ENCODE measurements around the gene CPNE6.
A peak's percentile ranks its signal among the peaks of the same experiment; 100 is the strongest.
"Not testable (repeated sequence)": the region's sequence is repeated elsewhere in the genome, so short reads cannot be mapped to it uniquely, and the experiment has no call there.

CPNE6 gene

DNA sequence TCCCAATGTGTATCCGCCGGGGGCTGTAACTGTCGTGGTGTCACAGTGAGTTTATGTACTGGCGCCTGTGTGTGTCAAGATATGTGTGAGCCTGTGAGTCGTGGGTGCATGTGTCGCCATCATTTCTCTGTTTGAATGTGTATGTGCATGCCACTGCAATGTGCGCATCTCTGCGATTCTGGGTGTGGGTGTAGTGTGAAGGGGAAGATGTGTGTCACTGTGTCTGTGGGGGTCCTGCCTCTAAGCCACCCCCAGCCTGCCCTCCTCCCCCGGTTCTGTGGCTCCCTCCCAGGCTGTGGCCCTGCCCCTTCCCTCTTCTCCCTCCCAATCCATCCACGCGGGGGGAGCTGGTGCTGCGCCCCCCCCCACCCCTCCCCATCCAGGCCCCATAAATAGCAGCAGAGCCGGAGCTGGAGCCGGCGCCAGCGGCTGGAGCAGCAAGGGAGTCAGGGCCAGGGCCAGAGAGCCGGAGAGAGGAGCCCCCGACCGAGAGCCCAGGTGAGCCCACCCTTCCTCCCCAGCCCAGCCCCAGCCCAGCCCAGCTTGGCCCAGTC lies at the start of gene CPNE6:
Gene CPNE6, plus strand, starts transcription at position 419 of the 554 bp plus-strand sequence. CDS start 1,375 bp downstream, outside the sequence.
- H3K9ac ChIP-seq (ENCODE audit: low read length), result no peak within 1 kb of the TSS
- no peaks in the 10 kb centered on the region for H3K9me3 ChIP-seq (ENCODE audit: control insufficient read depth, low read length)
- DNase-seq (ENCODE audit: low read depth), result no peak
- no peaks in the 10 kb centered on the region for H3K4me1 ChIP-seq (ENCODE audit: control insufficient read depth, insufficient read depth, low read length)
- H3K4me3 ChIP-seq (ENCODE audit: low read length), result no peak within 1 kb of the TSS
- no peaks in the 10 kb centered on the region for H3K36me3 ChIP-seq (ENCODE audit: control insufficient read depth, insufficient read depth, low read length, severe bottlenecking)
- peaks cover 76% of the 10 kb centered on the region for H3K27me3 ChIP-seq (replicated peaks; ENCODE audit: control insufficient read depth, insufficient read depth, low read length)

DNA sequence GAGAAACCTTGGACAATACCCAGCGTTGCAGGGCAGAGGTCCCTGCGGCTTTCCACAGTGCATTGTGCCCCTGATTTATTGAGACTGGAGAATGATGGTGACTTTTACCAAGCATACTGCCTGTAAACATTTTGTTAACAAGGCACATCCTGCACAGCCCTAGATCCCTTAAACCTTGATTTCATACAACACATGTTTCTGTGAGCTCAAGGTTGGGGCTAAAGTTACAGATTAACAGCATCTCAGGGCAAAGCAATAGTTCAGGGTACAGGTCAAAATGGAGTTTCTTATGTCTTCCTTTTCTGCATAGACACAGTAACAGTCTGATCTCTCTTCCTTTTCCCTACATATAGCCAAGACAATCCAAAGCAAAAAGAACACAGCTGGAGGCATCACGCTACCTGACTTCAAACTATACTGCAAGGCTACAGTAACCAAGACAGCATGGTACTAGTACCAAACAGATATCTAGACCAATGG lies 46.4 kb upstream of the CPNE6 start:
- H3K4me3 ChIP-seq (ENCODE audit: low read length); H3K9me3 ChIP-seq (ENCODE audit: control insufficient read depth, low read length); H3K36me3 ChIP-seq (ENCODE audit: control insufficient read depth, insufficient read depth, low read length, severe bottlenecking); H3K27me3 ChIP-seq (replicated peaks; ENCODE audit: control insufficient read depth, insufficient read depth, low read length); H3K9ac ChIP-seq (ENCODE audit: low read length); H3K4me1 ChIP-seq (ENCODE audit: control insufficient read depth, insufficient read depth, low read length); DNase-seq (ENCODE audit: low read depth): not testable (repeated sequence)

DNA sequence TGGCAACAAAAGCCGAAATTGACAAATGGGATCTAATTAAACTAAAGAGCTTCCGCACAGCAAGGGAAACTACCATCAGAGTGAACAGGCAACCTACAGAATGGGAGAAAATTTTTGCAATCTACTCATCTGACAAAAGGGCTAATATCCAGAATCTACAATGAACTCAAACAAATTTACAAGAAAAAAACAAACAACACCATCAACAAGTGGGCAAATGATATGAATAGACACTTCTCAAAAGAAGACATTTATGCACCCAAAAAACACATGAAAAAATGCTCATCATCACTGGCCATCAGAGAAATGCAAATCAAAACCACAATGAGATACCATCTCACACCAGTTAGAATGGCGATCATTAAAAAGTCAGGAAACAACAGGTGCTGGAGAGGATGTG lies 41.7 kb upstream of the CPNE6 start:
- H3K27me3 ChIP-seq (replicated peaks; ENCODE audit: control insufficient read depth, insufficient read depth, low read length); H3K4me3 ChIP-seq (ENCODE audit: low read length); DNase-seq (ENCODE audit: low read depth); H3K9me3 ChIP-seq (ENCODE audit: control insufficient read depth, low read length); H3K36me3 ChIP-seq (ENCODE audit: control insufficient read depth, insufficient read depth, low read length, severe bottlenecking); H3K9ac ChIP-seq (ENCODE audit: low read length): not testable (repeated sequence)
- H3K4me1 ChIP-seq (ENCODE audit: control insufficient read depth, insufficient read depth, low read length), result peaks cover 19% of the 10 kb centered on the region

DNA sequence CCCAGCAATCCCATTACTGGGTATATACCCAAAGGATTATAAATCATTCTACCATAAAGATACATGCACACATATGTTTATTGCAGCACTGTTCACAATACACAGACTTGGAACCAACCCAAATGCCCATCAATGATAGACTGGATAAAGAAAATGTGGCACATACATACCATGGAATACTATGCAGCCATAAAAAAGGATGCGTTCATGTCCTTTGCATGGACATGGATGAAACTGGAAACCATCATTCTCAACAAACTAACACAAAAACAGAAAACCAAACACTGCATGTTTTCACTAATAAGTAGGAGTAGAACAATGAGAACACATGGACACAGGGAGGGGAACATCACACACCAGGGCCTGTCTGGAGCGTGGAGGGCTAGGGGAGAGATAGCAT lies 40.0 kb upstream of the CPNE6 start:
- not testable (repeated sequence) for H3K36me3 ChIP-seq (ENCODE audit: control insufficient read depth, insufficient read depth, low read length, severe bottlenecking); H3K9me3 ChIP-seq (ENCODE audit: control insufficient read depth, low read length); H3K4me3 ChIP-seq (ENCODE audit: low read length); H3K9ac ChIP-seq (ENCODE audit: low read length); DNase-seq (ENCODE audit: low read depth); H3K27me3 ChIP-seq (replicated peaks; ENCODE audit: control insufficient read depth, insufficient read depth, low read length)
- peaks cover 25% of the 10 kb centered on the region for H3K4me1 ChIP-seq (ENCODE audit: control insufficient read depth, insufficient read depth, low read length)

- Histone ChIP-seq H3K36me3 (ENCODE audit: control insufficient read depth, insufficient read depth, low read length, severe bottlenecking) (no peaks in the 10 kb centered on the region), H3K9ac (ENCODE audit: low read length) (no peak overlapping the region), H3K27me3 (replicated peaks; ENCODE audit: control insufficient read depth, insufficient read depth, low read length) (no peaks in the 10 kb centered on the region), H3K9me3 (ENCODE audit: control insufficient read depth, low read length) (no peaks in the 10 kb centered on the region), H3K4me3 (ENCODE audit: low read length) (no peak overlapping the region), H3K4me1 (ENCODE audit: control insufficient read depth, insufficient read depth, low read length) (peaks cover 28% of the 10 kb centered on the region)
- DNase-seq (ENCODE audit: low read depth), result peak; percentile 90
Measured at GRCh38 chr14:24032727-24033418, 38.5 kb upstream of the CPNE6 start.

- H3K9me3 ChIP-seq (ENCODE audit: control insufficient read depth, low read length); H3K27me3 ChIP-seq (replicated peaks; ENCODE audit: control insufficient read depth, insufficient read depth, low read length); DNase-seq (ENCODE audit: low read depth); H3K36me3 ChIP-seq (ENCODE audit: control insufficient read depth, insufficient read depth, low read length, severe bottlenecking): not testable (repeated sequence)
- H3K9ac ChIP-seq (ENCODE audit: low read length), result peak overlapping the region; percentile 90
- peak overlapping the region; percentile 85 for H3K4me3 ChIP-seq (ENCODE audit: low read length)
- peaks cover 28% of the 10 kb centered on the region for H3K4me1 ChIP-seq (ENCODE audit: control insufficient read depth, insufficient read depth, low read length)
Measured at GRCh38 chr14:24035769-24036168, 35.6 kb upstream of the CPNE6 start.

- DNase-seq (ENCODE audit: low read depth), result peak; percentile 87
- Histone ChIP-seq H3K9me3 (ENCODE audit: control insufficient read depth, low read length) (no peaks in the 10 kb centered on the region), H3K27me3 (replicated peaks; ENCODE audit: control insufficient read depth, insufficient read depth, low read length) (no peaks in the 10 kb centered on the region), H3K4me3 (ENCODE audit: low read length) (peak overlapping the region; percentile 85), H3K36me3 (ENCODE audit: control insufficient read depth, insufficient read depth, low read length, severe bottlenecking) (no peaks in the 10 kb centered on the region), H3K9ac (ENCODE audit: low read length) (peak overlapping the region; percentile 90), H3K4me1 (ENCODE audit: control insufficient read depth, insufficient read depth, low read length) (peaks cover 28% of the 10 kb centered on the region)
Measured at GRCh38 chr14:24036169-24036962, 35.0 kb upstream of the CPNE6 start.

DNA sequence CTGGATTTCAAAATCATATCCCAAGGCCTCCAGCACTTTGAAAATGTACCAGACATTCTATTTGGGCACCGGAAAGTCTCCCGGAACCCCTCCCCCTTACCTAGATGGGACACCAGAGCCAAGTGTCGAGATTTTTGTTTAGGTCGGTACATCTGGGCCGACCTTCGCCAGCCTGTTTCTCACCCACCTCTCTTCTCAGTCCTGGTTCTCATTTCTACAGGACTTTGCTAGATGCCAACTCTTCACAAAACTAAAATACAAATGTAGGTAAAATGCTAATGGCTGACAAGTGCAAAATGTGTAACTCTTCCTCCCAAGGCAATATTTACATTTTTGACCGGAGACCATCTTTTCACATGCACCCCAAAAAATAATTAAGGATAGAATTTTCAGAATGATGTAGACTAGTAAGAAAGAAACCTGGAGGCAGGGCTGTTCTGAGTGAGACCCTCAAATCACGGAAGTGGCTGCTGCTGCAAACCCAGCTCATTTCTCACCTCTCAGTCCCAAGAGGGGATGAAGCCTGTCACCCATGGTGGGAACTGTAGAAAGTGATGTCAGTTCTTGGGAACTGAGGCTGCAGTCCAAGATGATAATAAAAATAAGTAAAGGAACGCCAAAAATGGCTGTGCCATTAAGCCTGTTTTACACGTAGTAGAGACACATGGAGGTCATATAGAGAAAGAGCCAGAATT lies 34.3 kb upstream of the CPNE6 start:
- H3K9ac ChIP-seq (ENCODE audit: low read length), result peak overlapping the region; percentile 90
- peaks cover 28% of the 10 kb centered on the region for H3K4me1 ChIP-seq (ENCODE audit: control insufficient read depth, insufficient read depth, low read length)
- DNase-seq (ENCODE audit: low read depth); H3K27me3 ChIP-seq (replicated peaks; ENCODE audit: control insufficient read depth, insufficient read depth, low read length); H3K9me3 ChIP-seq (ENCODE audit: control insufficient read depth, low read length); H3K36me3 ChIP-seq (ENCODE audit: control insufficient read depth, insufficient read depth, low read length, severe bottlenecking): not testable (repeated sequence)
- peak overlapping the region; percentile 85 for H3K4me3 ChIP-seq (ENCODE audit: low read length)

GRCh38 chr14:24037658-24038037 lies 33.7 kb upstream of the CPNE6 start:
- H3K9ac ChIP-seq (ENCODE audit: low read length), result no peak overlapping the region
- peaks cover 6% of the 10 kb centered on the region for H3K27me3 ChIP-seq (replicated peaks; ENCODE audit: control insufficient read depth, insufficient read depth, low read length)
- DNase-seq (ENCODE audit: low read depth), result no peak
- H3K4me1 ChIP-seq (ENCODE audit: control insufficient read depth, insufficient read depth, low read length), result peaks cover 27% of the 10 kb centered on the region
- no peaks in the 10 kb centered on the region for H3K9me3 ChIP-seq (ENCODE audit: control insufficient read depth, low read length)
- H3K4me3 ChIP-seq (ENCODE audit: low read length), result no peak overlapping the region
- no peaks in the 10 kb centered on the region for H3K36me3 ChIP-seq (ENCODE audit: control insufficient read depth, insufficient read depth, low read length, severe bottlenecking)

DNA sequence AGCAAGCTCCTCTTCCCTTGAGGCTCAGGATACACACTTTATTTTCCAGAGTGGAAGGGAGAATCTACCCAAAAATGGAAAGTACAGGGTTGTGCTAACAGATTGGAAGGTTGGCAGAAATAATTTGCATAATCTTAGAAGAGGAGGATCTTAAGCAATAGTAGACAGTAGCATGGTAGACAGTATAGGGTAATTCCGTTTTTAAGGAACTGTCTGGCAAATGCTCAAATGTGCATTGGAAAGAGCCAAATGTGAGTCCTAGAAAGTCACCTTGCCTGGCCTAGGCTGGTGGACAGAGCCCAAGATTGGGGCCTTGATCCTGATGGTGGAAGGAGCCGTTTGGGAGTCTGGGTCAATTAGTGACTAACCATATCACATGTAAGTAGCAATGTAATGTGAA lies 32.7 kb upstream of the CPNE6 start:
- H3K4me3 ChIP-seq (ENCODE audit: low read length), result no peak overlapping the region
- no peaks in the 10 kb centered on the region for H3K9me3 ChIP-seq (ENCODE audit: control insufficient read depth, low read length)
- DNase-seq (ENCODE audit: low read depth), result no peak
- peaks cover 18% of the 10 kb centered on the region for H3K4me1 ChIP-seq (ENCODE audit: control insufficient read depth, insufficient read depth, low read length)
- peaks cover 8% of the 10 kb centered on the region for H3K27me3 ChIP-seq (replicated peaks; ENCODE audit: control insufficient read depth, insufficient read depth, low read length)
- H3K36me3 ChIP-seq (ENCODE audit: control insufficient read depth, insufficient read depth, low read length, severe bottlenecking), result no peaks in the 10 kb centered on the region
- no peak overlapping the region for H3K9ac ChIP-seq (ENCODE audit: low read length)

- Histone ChIP-seq H3K9me3 (ENCODE audit: control insufficient read depth, low read length) (no peaks in the 10 kb centered on the region), H3K9ac (ENCODE audit: low read length) (no peak overlapping the region), H3K4me1 (ENCODE audit: control insufficient read depth, insufficient read depth, low read length) (peaks cover 4% of the 10 kb centered on the region), H3K27me3 (replicated peaks; ENCODE audit: control insufficient read depth, insufficient read depth, low read length) (peaks cover 18% of the 10 kb centered on the region), H3K4me3 (ENCODE audit: low read length) (no peak overlapping the region), H3K36me3 (ENCODE audit: control insufficient read depth, insufficient read depth, low read length, severe bottlenecking) (no peaks in the 10 kb centered on the region)
- DNase-seq (ENCODE audit: low read depth), result no peak
Measured at GRCh38 chr14:24040692-24041091, 30.7 kb upstream of the CPNE6 start.
